ENCODE results near the gene CATSPERD. TPM values are rescaled to one million over a fixed set of nuclear protein-coding genes. Genes with fewer than 3 reads are reported as not detected.

The CATSPERD gene
- total RNA-seq, 2 experiments from 2014 or later: not detected

DNA sequence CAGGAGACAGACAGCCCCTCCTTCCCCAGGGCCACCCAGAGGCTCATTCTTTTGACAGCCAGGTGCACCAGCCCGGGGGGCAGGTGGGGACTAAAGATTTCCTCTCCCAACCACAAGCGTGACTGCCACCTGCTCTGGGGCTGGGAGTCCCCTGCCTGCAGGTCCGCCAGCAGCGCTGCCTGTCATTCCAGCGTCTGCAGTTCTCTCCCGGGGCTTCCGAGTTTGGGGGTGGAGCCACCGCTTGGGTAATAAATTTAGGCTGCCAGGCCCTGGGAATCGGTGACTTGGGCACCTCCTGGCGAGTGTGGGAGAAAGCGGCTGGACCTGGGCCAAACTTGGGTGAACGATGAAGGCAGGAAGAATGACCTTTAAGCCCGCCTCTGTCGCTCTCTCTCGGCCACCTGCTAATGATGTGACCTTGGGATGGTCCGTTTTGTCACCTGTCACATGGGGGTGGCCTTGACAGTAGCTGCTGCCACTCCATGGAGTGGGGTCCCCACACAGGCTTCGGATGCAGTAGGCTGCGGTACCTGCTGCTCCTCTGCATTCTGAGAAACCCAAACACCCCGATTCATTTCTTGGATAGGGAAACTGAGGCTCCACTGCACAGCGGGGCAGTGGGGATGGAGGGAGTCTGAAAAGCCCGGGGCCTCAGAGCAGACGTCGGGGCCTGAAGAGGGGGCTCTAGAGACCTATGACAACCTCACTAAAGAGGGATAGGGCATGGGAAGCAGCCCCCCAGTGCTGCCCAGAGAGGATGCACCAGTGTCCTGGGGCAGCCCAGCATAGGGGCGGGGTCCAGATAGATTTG, 106.3 kb downstream of the CATSPERD start:
- Histone ChIP-seq H3K27me3 (ENCODE audit: control insufficient read depth in 1 of 2, insufficient read depth in 2 of 2, low read length in 2 of 2) (peaks cover 0 to 3% of the 10 kb centered on the region in 2 experiments), H3K4me3 (ENCODE audit: low read length) (peak overlapping the region; percentile 41), H3K9me3 (ENCODE audit: control insufficient read depth in 1 of 2, insufficient read depth in 1 of 2, low read length in 2 of 2) (peaks cover 0 to 25% of the 10 kb centered on the region in 2 experiments), H3K27ac (ENCODE audit: low read depth in 1 of 2, low read length in 2 of 2) (peak overlapping the region in 1 of 2 donors; percentile 38), H3K36me3 (ENCODE audit: insufficient read depth, low read length) (no peaks in the 10 kb centered on the region), H3K4me1 (ENCODE audit: insufficient read depth, low read length) (peaks cover 31% of the 10 kb centered on the region)
- ChIA-PET CTCF (interaction anchor here (1.0 to 3.5 kb wide), 2 partner anchors 23 to 195 kb away, joined by 3 to 30 read pairs; no protein-coding TSS in a partner anchor), POLR2A (interaction anchor here (0.6 to 4.4 kb wide), 9 partner anchors 18 to 282 kb away, joined by 3 to 83 read pairs (median 14); partner anchors contain the start of genes CATSPERD, DUS3L, LONP1 and NDUFA11)
- ATAC-seq (ENCODE audit: poor library complexity) (no peak), DNase-seq (peak in 5 of 14 experiments; percentile 14 to 76 (median 28))
- Mint-ChIP-seq H3K36me3 (ENCODE audit: low read depth) (peaks cover 9% of the 10 kb centered on the region), H3K27ac (peak overlapping the region; percentile 76), H3K4me3 (peak overlapping the region; percentile 89), H3K4me1 (ENCODE audit: low read depth) (peaks cover 18% of the 10 kb centered on the region), H3K9me3 (no peaks in the 10 kb centered on the region), H3K27me3 (no peaks in the 10 kb centered on the region)
- TF ChIP-seq, protein P1, sequence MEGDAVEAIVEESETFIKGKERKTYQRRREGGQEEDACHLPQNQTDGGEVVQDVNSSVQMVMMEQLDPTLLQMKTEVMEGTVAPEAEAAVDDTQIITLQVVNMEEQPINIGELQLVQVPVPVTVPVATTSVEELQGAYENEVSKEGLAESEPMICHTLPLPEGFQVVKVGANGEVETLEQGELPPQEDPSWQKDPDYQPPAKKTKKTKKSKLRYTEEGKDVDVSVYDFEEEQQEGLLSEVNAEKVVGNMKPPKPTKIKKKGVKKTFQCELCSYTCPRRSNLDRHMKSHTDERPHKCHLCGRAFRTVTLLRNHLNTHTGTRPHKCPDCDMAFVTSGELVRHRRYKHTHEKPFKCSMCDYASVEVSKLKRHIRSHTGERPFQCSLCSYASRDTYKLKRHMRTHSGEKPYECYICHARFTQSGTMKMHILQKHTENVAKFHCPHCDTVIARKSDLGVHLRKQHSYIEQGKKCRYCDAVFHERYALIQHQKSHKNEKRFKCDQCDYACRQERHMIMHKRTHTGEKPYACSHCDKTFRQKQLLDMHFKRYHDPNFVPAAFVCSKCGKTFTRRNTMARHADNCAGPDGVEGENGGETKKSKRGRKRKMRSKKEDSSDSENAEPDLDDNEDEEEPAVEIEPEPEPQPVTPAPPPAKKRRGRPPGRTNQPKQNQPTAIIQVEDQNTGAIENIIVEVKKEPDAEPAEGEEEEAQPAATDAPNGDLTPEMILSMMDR (IDR thresholded peaks at IDR 0.05): no peak
- intact Hi-C loops (cut with DNase I, micrococcal nuclease): loop anchor here (1.0 to 5.0 kb wide), 4 partner anchors 34 to 286 kb away; partner anchors contain the start of genes DUS3L (in 2 of the 2), RFX2 (in 1 of the 2) and VMAC (in 1 of the 2)

DNA sequence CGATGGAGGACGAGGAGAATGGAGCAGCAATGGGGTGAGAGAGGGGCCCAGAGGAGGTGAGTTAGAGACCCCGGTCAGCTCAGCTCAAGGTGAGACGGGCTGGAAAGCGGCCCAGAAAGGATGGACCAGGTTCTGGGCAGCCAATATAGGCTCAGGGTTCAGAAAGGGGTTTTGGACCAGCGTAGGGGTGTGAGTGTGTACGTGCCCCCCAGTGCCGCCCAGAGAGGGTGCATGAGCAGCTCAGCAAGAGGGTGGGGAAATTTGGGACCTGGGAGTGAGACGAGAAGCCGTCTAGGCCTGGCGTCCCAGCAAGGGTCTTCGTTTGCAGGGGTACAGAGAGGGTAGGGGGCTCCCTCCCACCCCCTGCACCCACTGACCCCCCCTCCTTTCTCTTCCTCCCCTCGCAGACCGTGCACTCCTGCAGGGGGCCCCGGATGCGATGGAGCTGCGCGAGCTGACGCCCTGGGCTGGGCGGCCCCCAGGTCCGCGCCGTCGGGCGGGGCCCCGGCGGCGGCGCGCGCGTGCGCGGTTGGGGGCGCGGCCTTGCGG, 107.0 kb downstream of the CATSPERD start:
- intact Hi-C loops (cut with DNase I, micrococcal nuclease): loop anchor here (1.0 to 5.0 kb wide), 4 partner anchors 35 to 285 kb away; partner anchors contain the start of genes DUS3L (in 2 of the 2), RFX2 (in 1 of the 2) and VMAC (in 1 of the 2)
- peaks cover 18% of the 10 kb centered on the region for H3K4me1 Mint-ChIP-seq (ENCODE audit: low read depth)
- H3K4me3 ChIP-seq (ENCODE audit: low read length): peak overlapping the region; percentile 41
- peak overlapping the region; percentile 76 for H3K27ac Mint-ChIP-seq
- H3K36me3 Mint-ChIP-seq (ENCODE audit: low read depth): peaks cover 9% of the 10 kb centered on the region
- peaks cover 31% of the 10 kb centered on the region for H3K4me1 ChIP-seq (ENCODE audit: insufficient read depth, low read length)
- H3K9me3 Mint-ChIP-seq: no peaks in the 10 kb centered on the region
- CTCF ChIA-PET: interaction anchor here (1.0 to 3.5 kb wide), 2 partner anchors 23 to 195 kb away, joined by 3 to 30 read pairs; no protein-coding TSS in a partner anchor
- H3K27me3 Mint-ChIP-seq: no peaks in the 10 kb centered on the region
- H3K27me3 ChIP-seq (ENCODE audit: control insufficient read depth in 1 of 2, insufficient read depth in 2 of 2, low read length in 2 of 2): peaks cover 0 to 3% of the 10 kb centered on the region in 2 experiments
- H3K27ac ChIP-seq (ENCODE audit: low read depth in 1 of 2, low read length in 2 of 2): peak overlapping the region in 1 of 2 donors; percentile 38
- peak overlapping the region; percentile 89 for H3K4me3 Mint-ChIP-seq
- POLR2A ChIA-PET: interaction anchor here (0.6 to 4.4 kb wide), 12 partner anchors 23 to 282 kb away, joined by 3 to 83 read pairs (median 10); partner anchors contain the start of genes CATSPERD, DUS3L, LONP1 and NDUFA11
- H3K36me3 ChIP-seq (ENCODE audit: insufficient read depth, low read length): no peaks in the 10 kb centered on the region
- ATAC-seq (ENCODE audit: poor library complexity) (no peak), DNase-seq (no peak)
- TF ChIP-seq, protein P1 (IDR thresholded peaks at IDR 0.05): no peak
- peaks cover 0 to 25% of the 10 kb centered on the region in 2 experiments for H3K9me3 ChIP-seq (ENCODE audit: control insufficient read depth in 1 of 2, insufficient read depth in 1 of 2, low read length in 2 of 2)

All from CD4-positive, alpha-beta T cell (primary cell).